HCT116 (cell line): Measurements from ENCODE around the gene IRF2. TPM values are rescaled to one million over a fixed set of nuclear protein-coding genes. Genes with fewer than 3 reads are reported as not detected.

ENCODE experiments used
- ATAC-seq: fragments of 200-7000 bp; cut with Tn5 transposase; 2 replicates; pipeline ENCODE4 v1.9.1; 2020; ENCODE audit warnings: mild to moderate bottlenecking, moderate library complexity
- BruUV-seq: library from RNA; stranded (reverse); fragments of 400-500 nt; replicated peaks from 2 replicates; lab custom pipeline; 2021; lab: Mats Ljungman, UMichigan
- CTCF ChIA-PET: fragments of 300-600 bp; sonication (Branson Sonifier 250); formaldehyde crosslinking; loops from one replicate; lab custom pipeline; 2021; ENCODE audit warnings: antibody characterized with exemption; lab: Charles Lee
- POLR2A ChIA-PET: fragments of 300-600, 350-600 bp; sonication (Branson Sonifier 250); formaldehyde crosslinking; loops from one replicate; lab custom pipeline; 2021; ENCODE audit warnings: antibody characterized with exemption; lab: Charles Lee
- RAD21 ChIA-PET, 2 experiments: fragments of 300-600 bp; sonication (Branson Sonifier 250); formaldehyde crosslinking; loops; one replicate each; lab custom pipeline; 2023; ENCODE audit warnings: low total read pairs in 2 of 2; ENCODE audit not compliant: uncharacterized antibody in 2 of 2, unreplicated experiment in 2 of 2, low non-redundant PET in 1 of 2; lab: Charles Lee
- DNase-seq: peaks from one replicate; pipeline ENCODE4 v3.0.0-alpha.2; 2010; ENCODE audit warnings: low read depth, low spot score
- H2AFZ ChIP-seq: fragments of 200-600 bp; shearing (Covaris generic), sonication (generic); 2 replicates; pipeline ENCODE4 v1.6.1; 2017; ENCODE audit warnings: low read depth, mixed run types, mixed read lengths, antibody characterized with exemption, low read length; ENCODE audit not compliant: poor library complexity, severe bottlenecking
- H3K27ac ChIP-seq: 2 replicates; pipeline ENCODE4 v1.5.1; 2012; ENCODE audit warnings: low read depth, low read length
- H3K27me3 ChIP-seq: fragments of 200-600 bp; sonication (generic); 2 replicates; pipeline ENCODE4 v1.6.1; 2016; ENCODE audit warnings: mixed run types, low read length, mixed read lengths; ENCODE audit not compliant: insufficient read depth
- H3K36me3 ChIP-seq, 2 experiments: fragments of 200-500 bp in 1 of 2; fragments of 200-600 bp in 1 of 2; sonication (Bioruptor generic) in 1 of 2; sonication (generic) in 1 of 2; 2 replicates each; pipeline versions ENCODE4 v1.5.1 to v1.6.1; 2014 to 2016; ENCODE audit warnings: low read length in 2 of 2, inconsistent platforms in 1 of 2, mixed read lengths in 1 of 2, mixed run types in 1 of 2; ENCODE audit not compliant: insufficient read depth in 2 of 2, control insufficient read depth in 1 of 2
- H3K4me1 ChIP-seq, 2 experiments: fragments of 200-600 bp in 1 of 2; sonication (generic) in 1 of 2; 2 replicates each; pipeline versions ENCODE4 v1.5.1 to v1.6.1; 2012 to 2017; ENCODE audit warnings: low read length in 2 of 2, inconsistent platforms in 1 of 2, mild to moderate bottlenecking in 1 of 2, mixed read lengths in 1 of 2, mixed run types in 1 of 2, moderate library complexity in 1 of 2; ENCODE audit not compliant: insufficient read depth in 2 of 2, control insufficient read depth in 1 of 2
- H3K4me2 ChIP-seq: fragments of 200-600 bp; sonication (generic); 2 replicates; pipeline ENCODE4 v1.6.1; 2017; ENCODE audit warnings: mixed run types, low read length, mixed read lengths
- H3K4me3 ChIP-seq, 2 experiments: fragments of 200-600 bp in 1 of 2; sonication (generic) in 1 of 2; replicated peaks in 1 of 2; 2 replicates each; pipeline ENCODE4 v1.5.1; 2011 to 2016; ENCODE audit warnings: low read length in 2 of 2, control low read depth in 1 of 2, low read depth in 1 of 2, mild to moderate bottlenecking in 1 of 2, mixed read lengths in 1 of 2, mixed run types in 1 of 2
- H3K79me2 ChIP-seq: fragments of 200-600 bp; sonication (generic); 2 replicates; pipeline ENCODE4 v1.6.1; 2017; ENCODE audit warnings: mild to moderate bottlenecking, mixed run types, low read length, moderate library complexity, mixed read lengths; ENCODE audit not compliant: insufficient read depth
- H3K9ac ChIP-seq: fragments of 200-600 bp; sonication (generic); 2 replicates; pipeline ENCODE4 v1.6.1; 2016; ENCODE audit warnings: low read length, mixed read lengths
- H3K9me2 ChIP-seq: fragments of 200-600 bp; sonication (generic), shearing (Covaris generic); 2 replicates; pipeline ENCODE4 v1.6.1; 2017; ENCODE audit warnings: mixed run types, mild to moderate bottlenecking, moderate library complexity; ENCODE audit not compliant: insufficient read depth
- H3K9me3 ChIP-seq, 2 experiments: fragments of 200-500 bp in 1 of 2; fragments of 200-600 bp in 1 of 2; sonication (Bioruptor generic) in 1 of 2; sonication (generic) in 1 of 2; 2 replicates each; pipeline ENCODE4 v1.6.1; 2014 to 2017; ENCODE audit warnings: low read length in 2 of 2, mixed read lengths in 2 of 2, inconsistent platforms in 1 of 2, low read depth in 1 of 2, mild to moderate bottlenecking in 1 of 2, mixed run types in 1 of 2, moderate library complexity in 1 of 2; ENCODE audit not compliant: control insufficient read depth in 1 of 2, insufficient read depth in 1 of 2
- H4K20me1 ChIP-seq: fragments of 200-600 bp; sonication (generic), shearing (Covaris generic); 2 replicates; pipeline ENCODE4 v1.6.1; 2017; ENCODE audit warnings: mixed run types, mild to moderate bottlenecking, moderate library complexity; ENCODE audit not compliant: insufficient read depth
- CBX3 ChIP-seq: IDR thresholded peaks from 2 replicates; pipeline ENCODE4 v1.6.1; 2012; ENCODE audit warnings: low read depth
- CEBPB ChIP-seq: IDR thresholded peaks from 2 replicates; pipeline ENCODE4 v1.6.1; 2012; ENCODE audit warnings: low read depth
- EGR1 ChIP-seq: IDR thresholded peaks from 2 replicates; pipeline ENCODE4 v1.6.1; 2012; ENCODE audit warnings: low read depth
- ELF1 ChIP-seq: IDR thresholded peaks from 2 replicates; pipeline ENCODE4 v1.6.1; 2012; ENCODE audit warnings: low read depth, borderline replicate concordance
- EZH2 ChIP-seq: fragments of 200-600 bp; sonication (generic); IDR thresholded peaks from 2 replicates; pipeline ENCODE4 v1.6.1; 2017; ENCODE audit warnings: antibody characterized with exemption, mixed run types
- EZH2phosphoT487 ChIP-seq: fragments of 200-600 bp; IDR thresholded peaks from 2 replicates; pipeline ENCODE4 v1.6.1; 2018; ENCODE audit warnings: antibody characterized with exemption, borderline replicate concordance
- FOSL1 ChIP-seq: IDR thresholded peaks from 2 replicates; pipeline ENCODE4 v1.6.1; 2012; ENCODE audit warnings: low read depth
- JUND ChIP-seq: IDR thresholded peaks from 2 replicates; pipeline ENCODE4 v1.6.1; 2012
- POLR2A ChIP-seq: IDR thresholded peaks from 2 replicates; pipeline ENCODE4 v1.7.0; 2011; ENCODE audit warnings: borderline replicate concordance; ENCODE audit not compliant: insufficient read depth, insufficient read length; ENCODE audit errors: extremely low read depth
- SP1 ChIP-seq: IDR thresholded peaks from 2 replicates; pipeline ENCODE4 v1.6.1; 2012; ENCODE audit warnings: low read depth
- SRF ChIP-seq: IDR thresholded peaks from 2 replicates; pipeline ENCODE4 v1.6.1; 2012; ENCODE audit warnings: low read depth
- YY1 ChIP-seq: IDR thresholded peaks from 2 replicates; pipeline ENCODE4 v1.6.1; 2011; ENCODE audit warnings: low read length, low read depth, moderate library complexity, mild to moderate bottlenecking; ENCODE audit not compliant: insufficient replicate concordance; ENCODE audit errors: extremely low read depth
- ZFX ChIP-seq: fragments of 450-650 bp; IDR thresholded peaks from 2 replicates; pipeline ENCODE4 v1.6.1; 2017
- intact Hi-C: fragments of 100-400 bp; cut with micrococcal nuclease; formaldehyde crosslinking; loops from 2 replicates; pipeline ENCODE4 v1.10.0; 2022
- total RNA-seq: library from RNA; stranded (reverse); gene quantifications from one replicate; pipeline ENCODE4 v1.2.1, GENCODE V29; 2021; ENCODE audit not compliant: unreplicated experiment
- TF ChIP-seq, protein P1 (sequence below): IDR thresholded peaks from 2 replicates; pipeline ENCODE4 v1.6.1; 2012
- TF ChIP-seq, protein P2 (sequence below): IDR thresholded peaks from 2 replicates; pipeline ENCODE4 v1.6.1; 2012; ENCODE audit warnings: low read depth
- TF ChIP-seq, protein P3 (sequence below): IDR thresholded peaks from 2 replicates; pipeline ENCODE4 v1.6.1; 2012
- TF ChIP-seq, protein P4 (sequence below): IDR thresholded peaks from 2 replicates; pipeline ENCODE4 v1.6.1; 2011; ENCODE audit warnings: mild to moderate bottlenecking, low read length, moderate library complexity; ENCODE audit not compliant: insufficient replicate concordance; ENCODE audit errors: extremely low read depth

Gene IRF2
- total RNA-seq, 1 experiment from 2014 or later, result 10.6 TPM

DNA sequence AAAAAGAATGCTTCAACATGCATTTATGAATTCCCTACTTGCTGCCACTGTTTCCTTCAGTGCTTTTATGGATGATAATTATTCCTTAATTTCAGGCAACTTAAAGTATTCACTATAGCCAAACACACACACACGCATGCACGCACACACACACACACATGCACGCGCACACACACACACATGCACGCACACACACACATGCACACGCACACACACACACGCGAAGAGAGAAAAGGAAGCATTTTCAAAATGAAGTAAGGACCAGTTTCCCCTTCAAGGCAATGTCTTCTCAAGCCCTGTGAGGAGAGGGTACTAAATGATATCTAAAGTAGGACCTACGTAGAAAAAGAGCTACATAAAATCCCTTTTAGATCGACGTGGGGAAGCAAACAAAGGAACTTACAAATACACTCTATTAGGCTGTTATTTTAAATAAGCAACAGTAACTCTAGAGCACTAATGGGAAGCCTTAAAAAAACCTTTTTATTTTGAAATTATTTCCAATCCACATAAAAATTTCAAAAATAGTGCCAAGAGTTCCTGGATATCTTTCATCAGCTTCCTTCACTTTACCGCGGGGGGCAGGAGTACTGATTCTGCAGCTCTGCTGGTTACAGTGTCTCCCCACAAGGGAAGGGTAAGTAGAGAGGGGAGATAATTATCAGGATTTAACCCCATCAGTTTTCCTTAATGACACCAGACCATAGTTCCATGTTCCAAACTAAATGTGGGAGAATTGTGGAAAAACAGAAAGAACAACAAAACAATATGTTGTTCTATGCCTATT lies 13.7 kb downstream of the IRF2 start:
- Histone ChIP-seq H3K4me1 (no peaks in the 10 kb centered on the region), H3K9ac (no peak overlapping the region), H2AFZ (no peak overlapping the region), H4K20me1 (no peaks in the 10 kb centered on the region), H3K4me3 (no peak overlapping the region), H3K4me2 (no peak overlapping the region), H3K9me2 (no peaks in the 10 kb centered on the region), H3K9me3 (no peaks in the 10 kb centered on the region), H3K79me2 (no peaks in the 10 kb centered on the region), H3K27me3 (no peaks in the 10 kb centered on the region), H3K27ac (no peak overlapping the region), H3K36me3 (no peaks in the 10 kb centered on the region)
- ATAC-seq, result no peak
- ChIA-PET RAD21 (no interaction called here), POLR2A (no interaction called here), CTCF (no interaction called here)
- intact Hi-C loops, result loop anchor here (10.0 kb wide), 1 partner anchor 864 kb away; no protein-coding TSS in a partner anchor
- TF ChIP-seq, protein P1, sequence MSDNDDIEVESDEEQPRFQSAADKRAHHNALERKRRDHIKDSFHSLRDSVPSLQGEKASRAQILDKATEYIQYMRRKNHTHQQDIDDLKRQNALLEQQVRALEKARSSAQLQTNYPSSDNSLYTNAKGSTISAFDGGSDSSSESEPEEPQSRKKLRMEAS, result no peak
- TF ChIP-seq EGR1 (no peak), CEBPB (no peak), SRF (no peak), ELF1 (no peak), FOSL1 (no peak), EZH2 (no peak), ZFX (no peak), EZH2phosphoT487 (no peak), SP1 (no peak), JUND (no peak), YY1 (no peak), POLR2A (no peak), CBX3 (no peak)
- TF ChIP-seq, protein P2, sequence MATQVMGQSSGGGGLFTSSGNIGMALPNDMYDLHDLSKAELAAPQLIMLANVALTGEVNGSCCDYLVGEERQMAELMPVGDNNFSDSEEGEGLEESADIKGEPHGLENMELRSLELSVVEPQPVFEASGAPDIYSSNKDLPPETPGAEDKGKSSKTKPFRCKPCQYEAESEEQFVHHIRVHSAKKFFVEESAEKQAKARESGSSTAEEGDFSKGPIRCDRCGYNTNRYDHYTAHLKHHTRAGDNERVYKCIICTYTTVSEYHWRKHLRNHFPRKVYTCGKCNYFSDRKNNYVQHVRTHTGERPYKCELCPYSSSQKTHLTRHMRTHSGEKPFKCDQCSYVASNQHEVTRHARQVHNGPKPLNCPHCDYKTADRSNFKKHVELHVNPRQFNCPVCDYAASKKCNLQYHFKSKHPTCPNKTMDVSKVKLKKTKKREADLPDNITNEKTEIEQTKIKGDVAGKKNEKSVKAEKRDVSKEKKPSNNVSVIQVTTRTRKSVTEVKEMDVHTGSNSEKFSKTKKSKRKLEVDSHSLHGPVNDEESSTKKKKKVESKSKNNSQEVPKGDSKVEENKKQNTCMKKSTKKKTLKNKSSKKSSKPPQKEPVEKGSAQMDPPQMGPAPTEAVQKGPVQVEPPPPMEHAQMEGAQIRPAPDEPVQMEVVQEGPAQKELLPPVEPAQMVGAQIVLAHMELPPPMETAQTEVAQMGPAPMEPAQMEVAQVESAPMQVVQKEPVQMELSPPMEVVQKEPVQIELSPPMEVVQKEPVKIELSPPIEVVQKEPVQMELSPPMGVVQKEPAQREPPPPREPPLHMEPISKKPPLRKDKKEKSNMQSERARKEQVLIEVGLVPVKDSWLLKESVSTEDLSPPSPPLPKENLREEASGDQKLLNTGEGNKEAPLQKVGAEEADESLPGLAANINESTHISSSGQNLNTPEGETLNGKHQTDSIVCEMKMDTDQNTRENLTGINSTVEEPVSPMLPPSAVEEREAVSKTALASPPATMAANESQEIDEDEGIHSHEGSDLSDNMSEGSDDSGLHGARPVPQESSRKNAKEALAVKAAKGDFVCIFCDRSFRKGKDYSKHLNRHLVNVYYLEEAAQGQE, result no peak
- TF ChIP-seq, protein P3, sequence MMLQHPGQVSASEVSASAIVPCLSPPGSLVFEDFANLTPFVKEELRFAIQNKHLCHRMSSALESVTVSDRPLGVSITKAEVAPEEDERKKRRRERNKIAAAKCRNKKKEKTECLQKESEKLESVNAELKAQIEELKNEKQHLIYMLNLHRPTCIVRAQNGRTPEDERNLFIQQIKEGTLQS, result no peak
- TF ChIP-seq, protein P4, sequence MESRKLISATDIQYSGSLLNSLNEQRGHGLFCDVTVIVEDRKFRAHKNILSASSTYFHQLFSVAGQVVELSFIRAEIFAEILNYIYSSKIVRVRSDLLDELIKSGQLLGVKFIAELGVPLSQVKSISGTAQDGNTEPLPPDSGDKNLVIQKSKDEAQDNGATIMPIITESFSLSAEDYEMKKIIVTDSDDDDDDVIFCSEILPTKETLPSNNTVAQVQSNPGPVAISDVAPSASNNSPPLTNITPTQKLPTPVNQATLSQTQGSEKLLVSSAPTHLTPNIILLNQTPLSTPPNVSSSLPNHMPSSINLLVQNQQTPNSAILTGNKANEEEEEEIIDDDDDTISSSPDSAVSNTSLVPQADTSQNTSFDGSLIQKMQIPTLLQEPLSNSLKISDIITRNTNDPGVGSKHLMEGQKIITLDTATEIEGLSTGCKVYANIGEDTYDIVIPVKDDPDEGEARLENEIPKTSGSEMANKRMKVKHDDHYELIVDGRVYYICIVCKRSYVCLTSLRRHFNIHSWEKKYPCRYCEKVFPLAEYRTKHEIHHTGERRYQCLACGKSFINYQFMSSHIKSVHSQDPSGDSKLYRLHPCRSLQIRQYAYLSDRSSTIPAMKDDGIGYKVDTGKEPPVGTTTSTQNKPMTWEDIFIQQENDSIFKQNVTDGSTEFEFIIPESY, result no peak
- no peak for DNase-seq
- BruUV-seq, result no TSS peak
